HG03575 (cell line): Measurements from ENCODE around the gene PPP2R2D.

ENCODE experiments used
- ATAC-seq: cut with Tn5 transposase; IDR thresholded peaks from one replicate; pipeline ENCODE4 v1.9.1; 2021; ENCODE audit not compliant: unreplicated experiment, insufficient number of reproducible peaks, low FRiP score; ENCODE audit errors: extremely low read depth

Gene PPP2R2D

DNA sequence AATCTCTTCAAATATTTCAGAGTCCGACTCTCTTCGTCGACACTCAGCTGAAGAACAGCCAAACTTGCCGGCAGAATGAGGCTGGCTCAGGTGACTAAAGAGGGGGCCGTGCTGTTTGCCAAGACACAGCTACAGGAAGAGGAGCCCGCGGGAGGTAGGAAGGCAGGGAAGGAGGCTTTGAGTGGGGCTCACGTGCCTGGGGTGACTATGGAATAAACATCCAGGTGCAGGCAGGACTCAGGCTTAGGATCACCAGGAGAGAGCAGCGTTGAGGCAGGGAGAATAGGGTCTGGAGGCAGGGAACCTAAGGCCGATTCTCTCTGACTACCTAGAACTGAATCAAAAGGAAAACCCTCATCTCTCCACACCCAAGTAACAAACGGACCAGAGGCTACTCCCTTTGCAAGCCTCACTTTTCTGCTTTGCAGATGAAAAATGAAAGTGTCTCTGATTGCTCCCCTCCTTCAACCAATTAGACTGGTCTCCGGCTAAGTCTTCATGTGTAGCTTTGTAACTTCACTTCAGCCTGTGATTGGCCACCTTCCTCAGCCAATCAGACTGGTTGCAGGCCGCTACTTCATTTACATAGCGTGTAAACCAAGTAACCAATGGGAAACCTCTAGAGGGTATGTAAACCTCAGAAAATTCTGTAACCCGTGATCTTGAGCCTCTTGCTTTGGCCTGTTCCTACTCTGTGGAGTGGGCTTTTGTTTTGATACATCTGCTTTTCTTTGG lies 100.6 kb downstream of the PPP2R2D start:
- no peak for ATAC-seq

DNA sequence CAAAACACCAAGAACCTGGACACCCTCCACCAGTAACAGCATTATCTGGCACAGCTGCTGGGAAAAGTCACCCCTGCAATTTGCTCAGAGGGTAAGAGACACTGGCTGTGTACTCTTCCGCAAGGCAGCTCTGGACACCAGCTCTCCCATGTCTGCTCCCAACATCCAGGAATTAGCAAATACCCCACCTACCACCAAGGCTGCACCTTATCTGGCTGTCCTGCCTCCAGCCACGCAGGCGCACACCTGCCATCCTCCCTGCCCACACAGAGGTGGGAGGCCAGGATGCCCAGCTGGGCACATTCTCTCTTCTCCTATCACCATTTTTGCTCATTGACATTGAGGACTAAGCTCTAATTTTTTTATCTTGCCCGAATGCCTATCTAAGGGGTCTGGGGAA lies 101.2 kb downstream of the PPP2R2D start:
- ATAC-seq, result no peak

DNA sequence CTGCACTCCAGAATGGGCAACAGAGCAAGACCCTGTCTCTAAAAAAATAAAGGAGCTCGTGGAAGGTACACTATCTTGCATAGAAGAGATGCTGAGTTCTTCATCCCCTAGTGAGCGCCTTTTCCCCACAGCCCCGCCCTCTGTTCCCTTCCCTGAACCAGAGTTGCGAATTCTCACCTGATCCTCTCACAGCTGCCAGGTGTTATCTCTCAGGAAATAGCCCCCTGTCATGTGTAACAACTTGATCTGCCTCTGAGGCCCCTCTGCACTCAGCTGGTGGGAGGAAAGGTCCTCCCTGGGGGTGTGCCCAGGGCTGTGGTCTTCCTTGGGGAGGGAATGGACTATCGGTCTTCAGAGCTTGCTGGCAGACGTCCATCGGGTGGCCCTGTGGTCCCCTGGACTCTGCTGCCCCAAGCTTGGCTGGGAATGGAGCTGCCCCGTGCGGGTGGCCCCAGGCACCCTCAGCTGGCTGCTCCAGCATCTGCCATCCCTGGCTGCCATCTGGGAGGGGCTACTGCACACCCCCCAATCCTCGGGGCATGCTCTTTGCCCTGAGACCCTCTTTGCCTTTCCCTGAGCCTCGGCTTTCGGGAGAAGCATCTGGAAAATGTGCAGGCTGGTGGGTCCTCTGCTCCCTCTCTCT lies 102.6 kb downstream of the PPP2R2D start:
- ATAC-seq, result no peak

DNA sequence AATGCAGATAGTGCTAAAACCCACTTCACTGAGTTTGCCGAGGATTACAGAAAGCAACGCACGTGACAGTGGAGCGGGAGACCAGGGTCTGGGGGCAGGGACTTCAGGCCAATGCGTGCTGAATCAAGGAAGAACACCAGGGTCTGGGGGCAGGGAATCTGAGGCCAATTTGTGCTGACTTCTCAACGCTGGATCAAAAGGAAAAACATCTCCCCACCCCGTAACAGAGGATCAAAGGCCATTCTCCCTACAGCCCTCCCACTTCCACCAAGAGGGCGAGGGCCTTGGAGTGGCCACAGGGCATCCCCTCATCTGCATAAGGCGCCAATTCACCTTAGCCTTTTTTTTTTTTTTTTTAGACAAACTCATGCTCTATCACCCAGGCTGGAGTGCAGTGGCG lies 103.2 kb downstream of the PPP2R2D start:
- ATAC-seq, result no peak

DNA sequence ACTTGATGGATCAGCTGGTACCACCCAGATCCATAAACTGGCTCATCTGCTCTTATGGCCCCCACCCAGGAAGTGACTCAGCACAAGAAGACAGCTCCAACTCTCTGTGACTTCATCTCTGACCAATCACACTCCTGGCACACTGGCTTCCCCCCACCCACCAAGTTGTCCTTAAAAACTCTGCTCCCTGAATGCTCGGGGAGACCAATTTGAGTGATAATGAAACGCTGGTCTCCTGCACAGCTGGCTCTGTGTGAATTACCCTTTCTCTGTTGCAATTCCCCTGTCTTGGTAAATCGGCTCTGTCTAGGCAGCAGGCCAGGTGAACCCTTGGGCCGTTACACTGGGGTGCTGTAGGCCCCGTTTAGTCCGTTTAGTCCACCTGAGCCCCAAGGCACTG lies 104.3 kb downstream of the PPP2R2D start:
- no peak for ATAC-seq

DNA sequence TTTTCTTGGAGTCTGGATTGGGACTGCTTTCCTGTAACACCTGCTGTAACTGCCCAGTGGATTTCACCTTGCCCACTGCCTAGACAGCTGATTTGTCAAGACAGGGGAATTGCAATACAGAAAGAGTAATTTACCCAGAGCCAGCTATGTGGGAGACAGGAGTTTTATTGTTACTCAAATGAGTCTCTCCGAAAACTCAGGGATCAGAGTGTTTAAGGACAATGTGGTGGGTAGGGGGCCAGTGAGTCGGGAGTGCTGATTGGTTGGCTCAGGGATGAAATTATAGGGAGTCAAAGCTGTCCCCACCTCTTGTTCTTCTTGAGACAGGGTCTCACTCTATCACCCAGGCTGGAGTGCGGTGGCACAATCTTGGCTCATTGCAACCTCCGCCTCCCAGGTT lies 106.2 kb downstream of the PPP2R2D start:
- ATAC-seq, result no peak

DNA sequence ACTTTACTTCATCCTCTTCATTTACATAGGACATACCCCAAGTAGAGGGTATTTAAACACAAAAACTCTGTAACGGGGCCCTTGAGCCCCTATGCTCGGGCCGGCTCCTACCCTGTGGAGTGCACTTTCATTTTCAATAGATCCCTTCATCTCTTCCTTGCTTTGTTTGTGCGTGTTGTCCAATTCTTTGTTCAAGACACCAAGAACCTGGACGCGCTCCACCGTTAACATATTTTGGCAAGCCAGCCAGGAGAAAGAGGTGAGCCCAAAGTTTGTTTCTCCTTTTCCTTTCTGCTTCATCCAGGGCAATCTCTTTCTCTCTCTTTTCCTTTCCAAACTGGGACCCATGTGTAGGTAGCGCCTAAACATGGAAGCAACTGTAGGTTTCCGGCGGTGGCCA lies 106.9 kb downstream of the PPP2R2D start:
- ATAC-seq, result no peak
